ENCODE results near the gene BEGAIN.

GRCh38 chr14:100605230-100605629 is 18.0 kb upstream of the BEGAIN start:
- TF ChIP-seq CTCF (IDR thresholded peaks at IDR 0.05; ENCODE audit: insufficient read depth, low read depth, low read length) (no peak), EZH2 (IDR thresholded peaks at IDR 0.05; ENCODE audit: insufficient read depth, low read length) (no peak)

Data from astrocyte (in vitro differentiated cells and primary cell).